Measurements from ENCODE around the gene SART3. TPM values are rescaled to one million over a fixed set of nuclear protein-coding genes. Genes with fewer than 3 reads are reported as not detected.

Gene SART3
- total and polyA plus RNA-seq, 4 donors = 49.7 to 55.9 (median 52.6) TPM

GRCh38 chr12:108565146-108565545 lies 4.2 kb upstream of the SART3 start:
- H3K27ac ChIP-seq (ENCODE audit: low read depth, low read length) = no peak overlapping the region
- peaks cover 38% of the 10 kb centered on the region for H3K36me3 ChIP-seq (ENCODE audit: control insufficient read depth, insufficient read depth, low read length)
- H3K4me3 ChIP-seq (ENCODE audit: low read depth, low read length) = no peak overlapping the region
- DNase-seq (ENCODE audit: low read depth in 4 of 6, low spot score in 6 of 6) = no peak
- H3K9me3 ChIP-seq (ENCODE audit: control insufficient read depth, insufficient read depth, low read length) = no peaks in the 10 kb centered on the region
- no peaks in the 10 kb centered on the region for H3K27me3 ChIP-seq (ENCODE audit: control insufficient read depth, insufficient read depth, low read length)
- WGBS (ENCODE audit: insufficient coverage) = 100% methylated on average over 1 of the region's 3 CpGs
- H3K4me1 ChIP-seq (ENCODE audit: control insufficient read depth, insufficient read depth, low read length) = peaks cover 9% of the 10 kb centered on the region

- Histone ChIP-seq H3K27ac (ENCODE audit: low read depth, low read length) (no peak overlapping the region), H3K27me3 (ENCODE audit: control insufficient read depth, insufficient read depth, low read length) (no peaks in the 10 kb centered on the region), H3K9me3 (ENCODE audit: control insufficient read depth, insufficient read depth, low read length) (no peaks in the 10 kb centered on the region), H3K4me1 (ENCODE audit: control insufficient read depth, insufficient read depth, low read length) (peaks cover 11% of the 10 kb centered on the region), H3K4me3 (ENCODE audit: low read depth, low read length) (no peak overlapping the region), H3K36me3 (ENCODE audit: control insufficient read depth, insufficient read depth, low read length) (peaks cover 35% of the 10 kb centered on the region)
- no peak for DNase-seq (ENCODE audit: low read depth in 4 of 6, low spot score in 6 of 6)
Observed at GRCh38 chr12:108564724-108565123, 3.8 kb upstream of the SART3 start.

- peak overlapping the region; percentile 91 for H3K4me3 ChIP-seq (ENCODE audit: low read depth, low read length)
- no peaks in the 10 kb centered on the region for H3K9me3 ChIP-seq (ENCODE audit: control insufficient read depth, insufficient read depth, low read length)
- no peaks in the 10 kb centered on the region for H3K27me3 ChIP-seq (ENCODE audit: control insufficient read depth, insufficient read depth, low read length)
- H3K36me3 ChIP-seq (ENCODE audit: control insufficient read depth, insufficient read depth, low read length) = peaks cover 37% of the 10 kb centered on the region
- no CpG with 5 or more reads among the region's 1 CpG for WGBS (ENCODE audit: insufficient coverage)
- H3K4me1 ChIP-seq (ENCODE audit: control insufficient read depth, insufficient read depth, low read length) = peaks cover 18% of the 10 kb centered on the region
- no peak for DNase-seq (ENCODE audit: low read depth in 4 of 6, low spot score in 6 of 6)
- H3K27ac ChIP-seq (ENCODE audit: low read depth, low read length) = no peak overlapping the region
Observed at GRCh38 chr12:108563804-108564151, 2.8 kb upstream of the SART3 start.

GRCh38 chr12:108563136-108563803 lies 2.3 kb upstream of the SART3 start:
- H3K4me3 ChIP-seq (ENCODE audit: low read depth, low read length) = peak overlapping the region; percentile 91
- peak in 5 of 6 donors; percentile 39 to 87 (median 54) for DNase-seq (ENCODE audit: low read depth in 4 of 6, low spot score in 6 of 6)
- H3K27me3 ChIP-seq (ENCODE audit: control insufficient read depth, insufficient read depth, low read length) = no peaks in the 10 kb centered on the region
- H3K36me3 ChIP-seq (ENCODE audit: control insufficient read depth, insufficient read depth, low read length) = peaks cover 36% of the 10 kb centered on the region
- H3K27ac ChIP-seq (ENCODE audit: low read depth, low read length) = peak overlapping the region; percentile 85
- H3K9me3 ChIP-seq (ENCODE audit: control insufficient read depth, insufficient read depth, low read length) = no peaks in the 10 kb centered on the region
- peaks cover 20% of the 10 kb centered on the region for H3K4me1 ChIP-seq (ENCODE audit: control insufficient read depth, insufficient read depth, low read length)
- 0% methylated on average over 4 of the region's 14 CpGs for WGBS (ENCODE audit: insufficient coverage)

GRCh38 chr12:108562348-108563135 lies 1.6 kb upstream of the SART3 start, which contains the start of gene ISCU:
ISCU (plus strand) TSS chr12:108562596; CDS start chr12:108562623, 27 bp downstream.
- Histone ChIP-seq H3K27ac (ENCODE audit: low read depth, low read length) (peak within 1 kb of the TSS; percentile 85), H3K9me3 (ENCODE audit: control insufficient read depth, insufficient read depth, low read length) (no peaks in the 10 kb centered on the region)
- DNase-seq (ENCODE audit: low read depth in 4 of 6, low spot score in 6 of 6) = peak; percentile 94 to 99 (median 97)

GRCh38 chr12:108561852-108562347 lies 927 bp upstream of the SART3 start:
- H3K27me3 ChIP-seq (ENCODE audit: control insufficient read depth, insufficient read depth, low read length) = no peaks in the 10 kb centered on the region
- H3K9me3 ChIP-seq (ENCODE audit: control insufficient read depth, insufficient read depth, low read length) = no peaks in the 10 kb centered on the region
- 0% methylated on average over 19 of the region's 20 CpGs for WGBS (ENCODE audit: insufficient coverage)
- peak overlapping the region; percentile 99 for H3K4me3 ChIP-seq (ENCODE audit: low read depth, low read length)
- H3K27ac ChIP-seq (ENCODE audit: low read depth, low read length) = peak overlapping the region; percentile 84
- peak in 2 of 6 donors; percentile 22 to 33 for DNase-seq (ENCODE audit: low read depth in 4 of 6, low spot score in 6 of 6)
- peaks cover 27% of the 10 kb centered on the region for H3K4me1 ChIP-seq (ENCODE audit: control insufficient read depth, insufficient read depth, low read length)
- peaks cover 34% of the 10 kb centered on the region for H3K36me3 ChIP-seq (ENCODE audit: control insufficient read depth, insufficient read depth, low read length)

More at GRCh38 chr12:108562348-108563135, 1.6 kb upstream of the SART3 start, which contains the start of gene ISCU:
- under 1% methylated on average over 72 of the region's 72 CpGs for WGBS (ENCODE audit: insufficient coverage)
- H3K4me3 ChIP-seq (ENCODE audit: low read depth, low read length) = peak within 1 kb of the TSS; percentile 99
- peaks cover 27% of the 10 kb centered on the region for H3K4me1 ChIP-seq (ENCODE audit: control insufficient read depth, insufficient read depth, low read length)
- no peaks in the 10 kb centered on the region for H3K27me3 ChIP-seq (ENCODE audit: control insufficient read depth, insufficient read depth, low read length)
- peaks cover 35% of the 10 kb centered on the region for H3K36me3 ChIP-seq (ENCODE audit: control insufficient read depth, insufficient read depth, low read length)

- 0% methylated on average over 5 of the region's 12 CpGs for WGBS (ENCODE audit: insufficient coverage)
- H3K4me1 ChIP-seq (ENCODE audit: control insufficient read depth, insufficient read depth, low read length) = peaks cover 27% of the 10 kb centered on the region
- peak overlapping the region; percentile 84 for H3K27ac ChIP-seq (ENCODE audit: low read depth, low read length)
- H3K27me3 ChIP-seq (ENCODE audit: control insufficient read depth, insufficient read depth, low read length) = no peaks in the 10 kb centered on the region
- no peak for DNase-seq (ENCODE audit: low read depth in 4 of 6, low spot score in 6 of 6)
- peaks cover 22% of the 10 kb centered on the region for H3K36me3 ChIP-seq (ENCODE audit: control insufficient read depth, insufficient read depth, low read length)
- H3K9me3 ChIP-seq (ENCODE audit: control insufficient read depth, insufficient read depth, low read length) = no peaks in the 10 kb centered on the region
- H3K4me3 ChIP-seq (ENCODE audit: low read depth, low read length) = peak overlapping the region; percentile 99
Observed at GRCh38 chr12:108560321-108560721, 652 bp downstream of the SART3 start.

GRCh38 chr12:108559748-108560147 lies 1.2 kb downstream of the SART3 start:
- Histone ChIP-seq H3K9me3 (ENCODE audit: control insufficient read depth, insufficient read depth, low read length) (no peaks in the 10 kb centered on the region), H3K4me3 (ENCODE audit: low read depth, low read length) (peak overlapping the region; percentile 99), H3K4me1 (ENCODE audit: control insufficient read depth, insufficient read depth, low read length) (peaks cover 27% of the 10 kb centered on the region), H3K27ac (ENCODE audit: low read depth, low read length) (no peak overlapping the region), H3K36me3 (ENCODE audit: control insufficient read depth, insufficient read depth, low read length) (peaks cover 20% of the 10 kb centered on the region), H3K27me3 (ENCODE audit: control insufficient read depth, insufficient read depth, low read length) (no peaks in the 10 kb centered on the region)
- WGBS (ENCODE audit: insufficient coverage) = 78% methylated on average over 2 of the region's 3 CpGs
- no peak for DNase-seq (ENCODE audit: low read depth in 4 of 6, low spot score in 6 of 6)

GRCh38 chr12:108559007-108559655 lies 1.8 kb downstream of the SART3 start:
- H3K4me3 ChIP-seq (ENCODE audit: low read depth, low read length) = no peak overlapping the region
- DNase-seq (ENCODE audit: low read depth in 4 of 6, low spot score in 6 of 6) = no peak
- H3K36me3 ChIP-seq (ENCODE audit: control insufficient read depth, insufficient read depth, low read length) = peaks cover 18% of the 10 kb centered on the region
- no peaks in the 10 kb centered on the region for H3K9me3 ChIP-seq (ENCODE audit: control insufficient read depth, insufficient read depth, low read length)
- 95% methylated on average over 8 of the region's 14 CpGs for WGBS (ENCODE audit: insufficient coverage)
- no peak overlapping the region for H3K27ac ChIP-seq (ENCODE audit: low read depth, low read length)
- H3K27me3 ChIP-seq (ENCODE audit: control insufficient read depth, insufficient read depth, low read length) = no peaks in the 10 kb centered on the region
- peaks cover 27% of the 10 kb centered on the region for H3K4me1 ChIP-seq (ENCODE audit: control insufficient read depth, insufficient read depth, low read length)

Data from spinal cord (tissue), 10 donors.